H1 (cell line): ENCODE results near the gene ALOX15. TPM values are rescaled to one million over a fixed set of nuclear protein-coding genes. Genes with fewer than 3 reads are reported as not detected.

Experiments
- KDM1A ChIP-seq: fragments of 200-600, 300-600 bp; sonication (generic); IDR thresholded peaks from 2 replicates; pipeline ENCODE4 v1.7.1; 2016; ENCODE audit warnings: mild to moderate bottlenecking, low read length, borderline replicate concordance
- RXRA ChIP-seq: IDR thresholded peaks from 2 replicates; pipeline ENCODE4 v1.6.1; 2011; ENCODE audit warnings: low read depth, mild to moderate bottlenecking, low read length, moderate library complexity; ENCODE audit not compliant: insufficient read depth
- SIX5 ChIP-seq: IDR thresholded peaks from 2 replicates; pipeline ENCODE4 v1.6.1; 2011; ENCODE audit warnings: mild to moderate bottlenecking, low read depth, low read length
- SUZ12 ChIP-seq: fragments of 200-600 bp; sonication (generic); IDR thresholded peaks from 2 replicates; pipeline ENCODE4 v1.6.1; 2012; ENCODE audit warnings: mild to moderate bottlenecking, inconsistent platforms, low read length, moderate library complexity, mixed read lengths
- polyA plus RNA-seq, 7 experiments: library from polyadenylated mRNA; depleted of rRNA in 3 of 7; stranded (reverse) in 5 of 7; unstranded in 2 of 7; fragments of >200 nt in 5 of 7; fragments of 200-250 nt in 2 of 7; gene quantifications; 1 replicate in 5 of 7; 2 replicates in 1 of 7; 4 replicates in 1 of 7; pipeline versions ENCODE4 v1.2.1 to v1.2.3, GENCODE V29; 2011 to 2013; ENCODE audit warnings: missing spikeins in 2 of 7, mixed read lengths in 2 of 7
- total RNA-seq: library from RNA; stranded (reverse); fragmentation: NEBNext Ultra II Directional; extraction: Animal tissue kit (Norgen Biotek cat#: 25700); gene quantifications from 2 replicates; pipeline ENCODE4 v1.2.1, GENCODE V29; 2021

ALOX15 gene
- total and polyA plus RNA-seq, 2 of the 8 experiments (the other 6 are each of a cell fraction or from before 2014, with no cell fraction given): 1.5 to 1.7 TPM

- TF ChIP-seq RXRA (no peak), KDM1A (no peak), SIX5 (no peak), SUZ12 (no peak)
These were observed 4.9 kb downstream of the ALOX15 start (continued) for GRCh38 chr17:4636474-4637100.
